Calu3 (cell line): Measurements from ENCODE around the gene PSMC3IP. TPM values are rescaled to one million over a fixed set of nuclear protein-coding genes. Genes with fewer than 3 reads are reported as not detected.
"Not testable (repeated sequence)": the region's sequence is repeated elsewhere in the genome, so short reads cannot be mapped to it uniquely, and the experiment has no call there.

Experiments used
- BruUV-seq: library from RNA; stranded (reverse); fragments of 400-500 nt; replicated peaks from 2 replicates; lab custom pipeline; 2021; lab: Mats Ljungman, UMichigan
- CTCF ChIA-PET: fragments of 300-600 bp; sonication (Branson Sonifier 250); formaldehyde crosslinking; loops from one replicate; lab custom pipeline; 2022; ENCODE audit warnings: antibody characterized with exemption; lab: Charles Lee
- DNase-seq: peaks from one replicate; pipeline ENCODE4 v3.0.0; 2022
- H3K27ac Mint-ChIP-seq: one replicate; pipeline ENCODE4 v1.8.0; 2022; ENCODE audit warnings: mixed read lengths; ENCODE audit not compliant: unreplicated experiment
- H3K27me3 Mint-ChIP-seq: one replicate; pipeline ENCODE4 v1.8.0; 2022; ENCODE audit warnings: mixed read lengths; ENCODE audit not compliant: unreplicated experiment
- H3K36me3 Mint-ChIP-seq: one replicate; pipeline ENCODE4 v1.8.0; 2022; ENCODE audit warnings: mild to moderate bottlenecking, moderate library complexity, mixed read lengths; ENCODE audit not compliant: insufficient read depth, unreplicated experiment
- H3K4me1 Mint-ChIP-seq: one replicate; pipeline ENCODE4 v1.8.0; 2022; ENCODE audit warnings: mild to moderate bottlenecking, low read depth, mixed read lengths; ENCODE audit not compliant: unreplicated experiment
- H3K4me3 Mint-ChIP-seq: one replicate; pipeline ENCODE4 v1.8.0; 2022; ENCODE audit warnings: mild to moderate bottlenecking, low read depth, moderate library complexity, mixed read lengths; ENCODE audit not compliant: unreplicated experiment
- H3K9me3 Mint-ChIP-seq: one replicate; pipeline ENCODE4 v1.8.0; 2022; ENCODE audit warnings: low read depth, mixed read lengths; ENCODE audit not compliant: unreplicated experiment
- intact Hi-C: fragments of 100-400 bp; cut with micrococcal nuclease; formaldehyde crosslinking; loops from one replicate; pipeline ENCODE4 v1.10.0; 2022; ENCODE audit not compliant: unreplicated experiment
- total RNA-seq: library from RNA; stranded (reverse); gene quantifications from 2 replicates; pipeline ENCODE4 v1.2.3, GENCODE V29; 2022
- TF ChIP-seq, protein P1 (sequence below): fragments of 200-600 bp; IDR thresholded peaks from one replicate; pipeline ENCODE4 v1.8.0; 2022; ENCODE audit warnings: antibody characterized with exemption; ENCODE audit not compliant: unreplicated experiment

Gene PSMC3IP
- total RNA-seq, 1 experiment from 2014 or later: 31.8 TPM

DNA sequence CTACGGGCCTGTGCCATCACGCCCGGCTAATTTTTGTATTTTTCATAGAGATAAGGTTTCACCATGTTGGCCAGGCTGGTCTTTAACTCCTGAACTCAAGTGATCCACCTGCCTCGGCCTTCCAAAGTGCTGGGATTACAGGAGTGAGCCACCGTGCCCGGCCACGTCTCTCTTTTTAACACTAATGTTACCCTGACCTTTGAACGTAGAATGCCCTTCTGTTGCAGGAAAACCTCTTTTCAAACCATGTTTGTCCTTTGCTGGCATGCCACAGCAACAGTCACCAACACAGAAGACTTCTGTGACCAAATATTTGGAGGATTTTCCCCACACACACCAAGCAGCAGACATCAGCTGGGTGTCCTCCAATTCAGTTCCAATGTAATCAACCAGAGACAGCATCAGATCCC lies 32.6 kb downstream of the PSMC3IP start:
- peak overlapping the region; percentile 19 for H3K27ac Mint-ChIP-seq
- peaks cover 73% of the 10 kb centered on the region for H3K36me3 Mint-ChIP-seq
- intact Hi-C loops: no loop called here
- no peak for DNase-seq
- peaks cover 40% of the 10 kb centered on the region for H3K4me1 Mint-ChIP-seq
- CTCF ChIA-PET: no interaction called here
- H3K9me3 Mint-ChIP-seq: no peaks in the 10 kb centered on the region
- no peak overlapping the region for H3K4me3 Mint-ChIP-seq
- no peaks in the 10 kb centered on the region for H3K27me3 Mint-ChIP-seq
- TF ChIP-seq, protein P1, sequence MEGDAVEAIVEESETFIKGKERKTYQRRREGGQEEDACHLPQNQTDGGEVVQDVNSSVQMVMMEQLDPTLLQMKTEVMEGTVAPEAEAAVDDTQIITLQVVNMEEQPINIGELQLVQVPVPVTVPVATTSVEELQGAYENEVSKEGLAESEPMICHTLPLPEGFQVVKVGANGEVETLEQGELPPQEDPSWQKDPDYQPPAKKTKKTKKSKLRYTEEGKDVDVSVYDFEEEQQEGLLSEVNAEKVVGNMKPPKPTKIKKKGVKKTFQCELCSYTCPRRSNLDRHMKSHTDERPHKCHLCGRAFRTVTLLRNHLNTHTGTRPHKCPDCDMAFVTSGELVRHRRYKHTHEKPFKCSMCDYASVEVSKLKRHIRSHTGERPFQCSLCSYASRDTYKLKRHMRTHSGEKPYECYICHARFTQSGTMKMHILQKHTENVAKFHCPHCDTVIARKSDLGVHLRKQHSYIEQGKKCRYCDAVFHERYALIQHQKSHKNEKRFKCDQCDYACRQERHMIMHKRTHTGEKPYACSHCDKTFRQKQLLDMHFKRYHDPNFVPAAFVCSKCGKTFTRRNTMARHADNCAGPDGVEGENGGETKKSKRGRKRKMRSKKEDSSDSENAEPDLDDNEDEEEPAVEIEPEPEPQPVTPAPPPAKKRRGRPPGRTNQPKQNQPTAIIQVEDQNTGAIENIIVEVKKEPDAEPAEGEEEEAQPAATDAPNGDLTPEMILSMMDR: no peak
- BruUV-seq: no TSS peak

DNA sequence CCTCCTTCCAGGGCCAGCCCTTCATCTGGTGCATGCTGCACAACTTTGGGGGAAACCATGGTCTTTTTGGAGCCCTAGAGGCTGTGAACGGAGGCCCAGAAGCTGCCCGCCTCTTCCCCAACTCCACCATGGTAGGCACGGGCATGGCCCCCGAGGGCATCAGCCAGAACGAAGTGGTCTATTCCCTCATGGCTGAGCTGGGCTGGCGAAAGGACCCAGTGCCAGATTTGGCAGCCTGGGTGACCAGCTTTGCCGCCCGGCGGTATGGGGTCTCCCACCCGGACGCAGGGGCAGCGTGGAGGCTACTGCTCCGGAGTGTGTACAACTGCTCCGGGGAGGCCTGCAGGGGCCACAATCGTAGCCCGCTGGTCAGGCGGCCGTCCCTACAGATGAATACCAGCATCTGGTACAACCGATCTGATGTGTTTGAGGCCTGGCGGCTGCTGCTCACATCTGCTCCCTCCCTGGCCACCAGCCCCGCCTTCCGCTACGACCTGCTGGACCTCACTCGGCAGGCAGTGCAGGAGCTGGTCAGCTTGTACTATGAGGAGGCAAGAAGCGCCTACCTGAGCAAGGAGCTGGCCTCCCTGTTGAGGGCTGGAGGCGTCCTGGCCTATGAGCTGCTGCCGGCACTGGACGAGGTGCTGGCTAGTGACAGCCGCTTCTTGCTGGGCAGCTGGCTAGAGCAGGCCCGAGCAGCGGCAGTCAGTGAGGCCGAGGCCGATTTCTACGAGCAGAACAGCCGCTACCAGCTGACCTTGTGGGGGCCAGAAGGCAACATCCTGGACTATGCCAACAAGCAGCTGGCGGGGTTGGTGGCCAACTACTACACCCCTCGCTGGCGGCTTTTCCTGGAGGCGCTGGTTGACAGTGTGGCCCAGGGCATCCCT lies 34.1 kb downstream of the PSMC3IP start:
- intact Hi-C loops: no loop called here
- H3K27ac Mint-ChIP-seq: no peak overlapping the region
- H3K36me3 Mint-ChIP-seq: peaks cover 86% of the 10 kb centered on the region
- no peak for DNase-seq
- TF ChIP-seq, protein P1: no peak
- CTCF ChIA-PET: interaction anchor here (0.5 kb wide), 1 partner anchor 400 kb away, joined by 3 read pairs; no protein-coding TSS in a partner anchor
- no peaks in the 10 kb centered on the region for H3K27me3 Mint-ChIP-seq
- H3K9me3 Mint-ChIP-seq: no peaks in the 10 kb centered on the region
- no peak overlapping the region for H3K4me3 Mint-ChIP-seq
- BruUV-seq: no TSS peak
- peaks cover 33% of the 10 kb centered on the region for H3K4me1 Mint-ChIP-seq

DNA sequence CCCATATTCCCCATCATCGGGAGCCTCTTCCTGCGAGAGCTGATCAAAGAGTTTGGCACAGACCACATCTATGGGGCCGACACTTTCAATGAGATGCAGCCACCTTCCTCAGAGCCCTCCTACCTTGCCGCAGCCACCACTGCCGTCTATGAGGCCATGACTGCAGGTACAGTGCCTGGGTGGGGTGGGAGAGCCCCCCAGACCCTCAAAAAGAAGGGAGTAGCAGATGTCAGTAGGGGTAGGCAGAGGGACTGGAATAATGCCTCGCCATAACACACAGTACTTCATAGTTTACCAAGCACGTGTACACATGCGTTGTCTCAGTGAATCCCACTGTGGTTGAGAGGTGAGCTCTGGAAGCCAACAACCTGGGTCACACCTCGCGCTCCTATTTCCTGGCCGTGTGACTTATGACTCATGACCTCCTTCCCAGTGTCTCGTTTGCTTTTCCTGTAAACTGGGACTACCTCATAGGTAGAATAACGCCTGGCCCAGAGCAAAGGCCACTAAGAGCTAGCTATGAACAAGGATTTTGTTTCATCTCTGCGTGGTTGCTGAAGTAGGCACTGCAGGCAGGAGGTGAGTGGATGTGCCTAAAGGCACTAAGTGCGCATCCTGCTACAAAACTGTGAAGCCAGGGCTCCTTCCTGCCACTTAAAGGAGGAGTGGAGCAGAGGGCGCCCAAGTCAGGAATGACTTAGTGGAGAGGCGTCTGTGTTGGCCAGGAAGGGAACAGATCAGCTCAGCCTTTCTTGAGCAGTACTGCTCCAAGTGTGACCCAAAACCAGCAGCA lies 36.3 kb downstream of the PSMC3IP start:
- intact Hi-C loops: no loop called here
- Mint-ChIP-seq H3K9me3 (no peaks in the 10 kb centered on the region), H3K27me3 (no peaks in the 10 kb centered on the region), H3K4me3 (no peak overlapping the region), H3K4me1 (peaks cover 33% of the 10 kb centered on the region), H3K36me3 (peaks cover 86% of the 10 kb centered on the region), H3K27ac (peak overlapping the region; percentile 4)
- CTCF ChIA-PET: interaction anchor here (0.7 to 1.6 kb wide), 3 partner anchors 13 to 21 kb away, joined by 4 to 6 read pairs (median 5); no protein-coding TSS in a partner anchor
- no peak for DNase-seq
- TF ChIP-seq, protein P1: no peak
- no TSS peak for BruUV-seq

DNA sequence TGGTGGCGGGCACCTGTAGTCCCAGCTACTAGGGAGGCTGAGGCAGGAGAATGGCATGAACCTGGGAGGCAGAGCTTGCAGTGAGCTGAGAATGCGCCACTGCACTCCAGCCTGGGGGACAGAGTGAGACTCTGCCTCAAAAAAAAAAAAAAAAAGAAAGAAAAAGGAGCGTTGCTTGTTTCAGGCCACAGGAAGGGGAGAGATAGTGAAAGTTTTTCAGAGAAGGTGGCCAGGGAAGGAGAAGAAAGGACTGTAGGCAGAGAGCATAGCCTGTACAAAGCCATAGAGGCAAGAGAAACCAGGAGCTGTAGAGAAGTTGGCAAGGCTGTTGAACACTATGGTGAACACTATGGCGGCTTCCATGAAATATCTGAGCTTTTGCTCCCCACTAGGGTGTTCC lies 37.0 kb downstream of the PSMC3IP start:
- H3K4me3 Mint-ChIP-seq: not testable (repeated sequence)

More for the DNA sequence above, 37.0 kb downstream of the PSMC3IP start:
- Mint-ChIP-seq H3K36me3 (peaks cover 88% of the 10 kb centered on the region), H3K4me1 (peaks cover 39% of the 10 kb centered on the region), H3K27ac (peak overlapping the region; percentile 4)
- H3K27me3 Mint-ChIP-seq, intact Hi-C loops, H3K9me3 Mint-ChIP-seq, DNase-seq, BruUV-seq: not testable (repeated sequence)
- CTCF ChIA-PET: interaction anchor here (0.5 to 1.6 kb wide), 5 partner anchors 13 to 242 kb away, joined by 3 to 6 read pairs (median 4); no protein-coding TSS in a partner anchor
